ENCODE data around the gene ADAMTSL3. TPM values are rescaled to one million over a fixed set of nuclear protein-coding genes. Genes with fewer than 3 reads are reported as not detected.
"Not testable (repeated sequence)": the region's sequence is repeated elsewhere in the genome, so short reads cannot be mapped to it uniquely, and the experiment has no call there.

The ADAMTSL3 gene
- total RNA-seq, 1 experiment from 2014 or later = 1.8 TPM

GRCh38 chr15:84057714-84058331 is 403.9 kb downstream of the ADAMTSL3 start:
- ChIA-PET POLR2A (no interaction called here), CTCF (interaction anchor here (1.9 kb wide), 1 partner anchor 23 kb away, joined by 9 read pairs; no protein-coding TSS in a partner anchor)
- no peaks in the 10 kb centered on the region for H3K36me3 Mint-ChIP-seq
- H3K9me3 Mint-ChIP-seq = peaks cover 17% of the 10 kb centered on the region
- DNase-seq (ENCODE audit: low spot score) (no peak), ATAC-seq (peak; percentile 57)
- peaks cover 71% of the 10 kb centered on the region for H3K27me3 Mint-ChIP-seq (ENCODE audit: low read depth)
- H3K4me1 Mint-ChIP-seq = peaks cover 13% of the 10 kb centered on the region
- H3K27ac Mint-ChIP-seq = no peak overlapping the region
- no peak for TF ChIP-seq GTF2I (CRISPR knock-in tag; conservative IDR thresholded peaks at IDR 0.05)
- no peak for TF ChIP-seq ZNF281 (CRISPR knock-in tag; IDR thresholded peaks at IDR 0.05)
- no peak for TF ChIP-seq ZNF512 (CRISPR knock-in tag; IDR thresholded peaks at IDR 0.05; ENCODE audit: borderline replicate concordance)
- TF ChIP-seq ZNF416 (CRISPR knock-in tag; IDR thresholded peaks at IDR 0.05) = no peak
- TF ChIP-seq ARID4B (CRISPR knock-in tag; IDR thresholded peaks at IDR 0.05; ENCODE audit: borderline replicate concordance) = no peak
- TF ChIP-seq ZNF425 (CRISPR knock-in tag; conservative IDR thresholded peaks at IDR 0.05) = no peak
- no peak for TF ChIP-seq NR3C1 (CRISPR knock-in tag; conservative IDR thresholded peaks at IDR 0.05; ENCODE audit: low read depth)
- TF ChIP-seq ZNF263 (CRISPR knock-in tag; IDR thresholded peaks at IDR 0.05; ENCODE audit: low read depth) = no peak
- TF ChIP-seq ZNF671 (CRISPR knock-in tag; IDR thresholded peaks at IDR 0.05) = no peak
- no peak for TF ChIP-seq MYBL2 (CRISPR knock-in tag; IDR thresholded peaks at IDR 0.05)
- no peak for TF ChIP-seq MAX (CRISPR knock-in tag; IDR thresholded peaks at IDR 0.05)
- no peak overlapping the region for H3K4me3 Mint-ChIP-seq

GRCh38 chr15:84063674-84064073 is 409.8 kb downstream of the ADAMTSL3 start:
- Mint-ChIP-seq H3K9me3 (peaks cover 29% of the 10 kb centered on the region), H3K27me3 (ENCODE audit: low read depth) (peaks cover 42% of the 10 kb centered on the region), H3K36me3 (peaks cover 10% of the 10 kb centered on the region)
- H3K4me1 Mint-ChIP-seq; DNase-seq (ENCODE audit: low spot score); CTCF ChIA-PET; POLR2A ChIA-PET; H3K27ac Mint-ChIP-seq; ATAC-seq; H3K4me3 Mint-ChIP-seq: not testable (repeated sequence)

- DNase-seq (ENCODE audit: low spot score); H3K4me3 Mint-ChIP-seq; POLR2A ChIA-PET; H3K27ac Mint-ChIP-seq; ATAC-seq; H3K36me3 Mint-ChIP-seq: not testable (repeated sequence)
- CTCF ChIA-PET = interaction anchor here (0.7 to 2.6 kb wide), 3 partner anchors 14 to 34 kb away, joined by 3 to 8 read pairs (median 3); no protein-coding TSS in a partner anchor
- Mint-ChIP-seq H3K9me3 (peaks cover 17% of the 10 kb centered on the region), H3K27me3 (ENCODE audit: low read depth) (peaks cover 13% of the 10 kb centered on the region), H3K4me1 (peaks cover 12% of the 10 kb centered on the region)
Measured at GRCh38 chr15:84068674-84069073, 414.8 kb downstream of the ADAMTSL3 start.

- H3K4me3 Mint-ChIP-seq; H3K4me1 Mint-ChIP-seq; POLR2A ChIA-PET; H3K9me3 Mint-ChIP-seq; H3K27ac Mint-ChIP-seq; H3K36me3 Mint-ChIP-seq; CTCF ChIA-PET; ATAC-seq; DNase-seq (ENCODE audit: low spot score): not testable (repeated sequence)
- peaks cover 86% of the 10 kb centered on the region for H3K27me3 Mint-ChIP-seq (ENCODE audit: low read depth)
Measured at GRCh38 chr15:84078038-84078437, 424.1 kb downstream of the ADAMTSL3 start.

GRCh38 chr15:84079325-84079884 is 425.5 kb downstream of the ADAMTSL3 start:
- DNase-seq (ENCODE audit: low spot score); H3K27ac Mint-ChIP-seq; POLR2A ChIA-PET; H3K36me3 Mint-ChIP-seq; H3K4me1 Mint-ChIP-seq; ATAC-seq; H3K9me3 Mint-ChIP-seq: not testable (repeated sequence)
- peaks cover 93% of the 10 kb centered on the region for H3K27me3 Mint-ChIP-seq (ENCODE audit: low read depth)
- CTCF ChIA-PET = interaction anchor here (1.6 kb wide), 1 partner anchor 44 kb away, joined by 11 read pairs; no protein-coding TSS in a partner anchor
- peak overlapping the region; percentile 82 for H3K4me3 Mint-ChIP-seq
